ENCODE results near the gene SLC22A23.

SLC22A23 gene

DNA sequence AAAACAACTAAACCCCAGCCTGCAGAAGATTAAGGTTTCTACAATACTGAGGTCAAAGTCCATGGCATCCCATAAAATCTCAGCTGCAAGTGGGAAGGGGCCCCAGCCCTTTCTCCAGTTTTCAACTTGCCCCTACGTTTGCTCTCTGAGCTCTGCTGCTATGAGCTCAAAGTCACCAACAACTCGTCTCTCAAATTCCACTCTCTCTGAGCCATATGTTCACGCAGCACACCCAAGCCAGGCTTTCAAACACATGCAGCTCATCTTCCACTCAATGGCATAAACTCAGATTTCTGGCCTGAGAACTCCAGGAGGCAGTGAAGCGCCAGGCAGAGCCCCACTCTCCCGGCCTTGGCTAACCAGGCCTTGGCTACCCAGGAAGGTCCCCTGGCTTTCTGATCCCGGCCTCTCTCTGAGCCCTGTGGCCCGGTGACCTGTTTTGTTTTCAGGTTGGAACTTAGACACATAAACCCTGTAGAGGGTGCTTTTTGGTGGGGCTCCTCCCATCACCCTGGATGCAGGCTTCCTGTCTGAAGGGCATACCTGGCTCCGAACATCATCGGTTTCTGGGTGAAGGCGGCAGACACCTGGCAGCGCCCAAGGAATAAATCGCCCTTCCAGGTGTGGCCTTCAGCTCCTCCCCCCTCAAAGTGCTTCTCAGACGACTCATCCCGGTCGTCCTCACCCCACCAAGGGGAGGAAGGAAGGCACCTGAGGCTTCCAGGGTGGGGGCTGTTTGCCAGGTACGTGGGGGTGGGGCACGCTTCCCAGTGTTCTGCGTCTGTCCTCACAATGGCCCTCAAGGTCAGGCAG is 12.4 kb downstream of the SLC22A23 start:
- peak; percentile 23 for DNase-seq (ENCODE audit: low spot score)

DNA sequence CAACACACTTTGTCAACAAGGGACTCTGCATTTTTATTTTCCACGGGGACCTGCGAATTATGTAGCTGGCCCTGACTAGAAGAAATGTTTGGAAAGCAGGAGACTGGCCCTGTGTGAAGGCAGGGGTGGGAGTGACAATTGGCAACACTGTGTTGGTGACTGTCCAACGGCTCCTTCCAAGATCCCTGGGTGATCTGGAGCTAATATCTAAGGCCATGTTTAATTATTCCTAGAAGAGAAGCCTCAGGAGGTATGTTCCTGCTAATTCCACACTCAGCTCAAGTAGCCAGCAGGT is 13.7 kb downstream of the SLC22A23 start:
- no peak for DNase-seq (ENCODE audit: low spot score)

DNA sequence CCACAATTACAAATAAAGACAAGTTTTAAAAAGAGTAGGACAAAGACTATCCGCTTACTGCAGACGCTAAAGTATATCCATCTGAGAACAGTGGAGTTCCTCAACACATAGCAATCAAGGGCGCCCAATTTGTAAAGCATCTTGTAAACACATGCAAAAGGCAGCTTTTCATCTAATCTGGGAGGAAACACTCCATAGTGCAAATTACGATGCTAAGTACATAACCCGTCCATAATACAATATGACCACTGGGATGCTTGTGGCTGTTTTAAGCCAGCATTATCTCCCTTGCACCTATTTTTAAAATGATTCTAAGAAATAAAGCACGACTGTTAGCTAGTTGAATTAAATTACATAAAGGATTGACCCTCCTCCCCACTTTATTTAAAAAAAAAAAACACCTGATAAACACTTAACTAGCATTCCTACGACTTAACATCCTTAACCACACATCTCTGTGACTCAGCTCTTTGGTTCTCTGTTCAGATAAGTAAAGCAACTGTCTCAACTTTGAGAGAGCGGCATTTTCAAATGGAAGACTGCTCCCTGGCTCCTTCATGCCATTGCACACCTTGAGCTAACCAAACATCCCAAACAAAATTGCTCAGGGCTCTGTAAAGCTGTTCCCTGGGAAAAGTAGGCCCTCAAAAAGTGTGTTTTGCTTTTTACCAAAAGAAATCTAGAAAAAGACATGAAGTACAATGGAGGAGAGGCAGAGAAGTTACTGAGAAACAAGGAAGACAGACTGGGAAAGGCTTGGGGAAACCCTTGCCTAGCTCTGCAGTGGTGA is 14.2 kb downstream of the SLC22A23 start:
- no peak for DNase-seq (ENCODE audit: low spot score)

DNA sequence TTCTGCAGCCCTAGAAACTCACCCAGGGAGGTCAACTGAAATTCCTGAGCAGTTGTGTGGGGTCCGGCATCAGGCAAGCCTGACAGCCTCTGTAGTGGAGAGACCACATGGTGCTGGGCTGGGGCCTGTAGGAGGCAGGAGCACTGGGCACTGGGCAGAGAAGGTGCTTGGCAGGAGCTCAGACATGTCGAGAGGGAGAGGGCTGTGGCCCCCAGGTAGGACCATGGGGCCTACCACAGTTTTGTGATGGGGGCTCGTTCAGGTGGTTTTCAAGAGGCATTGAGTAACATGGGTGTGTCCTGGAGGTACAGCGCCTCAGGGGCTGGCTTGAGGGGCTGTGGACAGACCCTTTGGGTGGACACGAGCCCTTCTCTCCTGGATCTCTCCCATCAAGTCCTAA is 15.9 kb downstream of the SLC22A23 start:
- DNase-seq (ENCODE audit: low spot score): peak; percentile 56

DNA sequence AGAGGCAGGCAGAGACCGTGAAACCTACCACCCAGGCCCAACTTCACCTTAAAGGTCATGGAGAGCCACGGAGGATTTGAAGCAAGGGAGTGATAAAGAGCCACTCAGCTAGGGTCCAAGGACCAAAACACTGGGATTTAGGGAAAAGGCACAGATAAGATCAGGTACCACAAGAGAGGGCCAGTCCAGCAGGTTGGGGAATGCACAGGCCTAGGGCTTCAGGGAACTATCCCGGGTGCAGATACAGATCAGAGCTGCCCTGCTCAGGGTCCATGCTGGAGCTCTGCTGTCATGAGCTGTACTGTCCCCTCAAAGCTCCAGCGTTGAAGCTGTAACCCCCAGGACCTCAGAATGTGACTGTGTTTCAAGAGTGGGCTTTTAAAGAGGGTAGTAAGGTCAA is 16.9 kb downstream of the SLC22A23 start:
- no peak for DNase-seq (ENCODE audit: low spot score)

DNA sequence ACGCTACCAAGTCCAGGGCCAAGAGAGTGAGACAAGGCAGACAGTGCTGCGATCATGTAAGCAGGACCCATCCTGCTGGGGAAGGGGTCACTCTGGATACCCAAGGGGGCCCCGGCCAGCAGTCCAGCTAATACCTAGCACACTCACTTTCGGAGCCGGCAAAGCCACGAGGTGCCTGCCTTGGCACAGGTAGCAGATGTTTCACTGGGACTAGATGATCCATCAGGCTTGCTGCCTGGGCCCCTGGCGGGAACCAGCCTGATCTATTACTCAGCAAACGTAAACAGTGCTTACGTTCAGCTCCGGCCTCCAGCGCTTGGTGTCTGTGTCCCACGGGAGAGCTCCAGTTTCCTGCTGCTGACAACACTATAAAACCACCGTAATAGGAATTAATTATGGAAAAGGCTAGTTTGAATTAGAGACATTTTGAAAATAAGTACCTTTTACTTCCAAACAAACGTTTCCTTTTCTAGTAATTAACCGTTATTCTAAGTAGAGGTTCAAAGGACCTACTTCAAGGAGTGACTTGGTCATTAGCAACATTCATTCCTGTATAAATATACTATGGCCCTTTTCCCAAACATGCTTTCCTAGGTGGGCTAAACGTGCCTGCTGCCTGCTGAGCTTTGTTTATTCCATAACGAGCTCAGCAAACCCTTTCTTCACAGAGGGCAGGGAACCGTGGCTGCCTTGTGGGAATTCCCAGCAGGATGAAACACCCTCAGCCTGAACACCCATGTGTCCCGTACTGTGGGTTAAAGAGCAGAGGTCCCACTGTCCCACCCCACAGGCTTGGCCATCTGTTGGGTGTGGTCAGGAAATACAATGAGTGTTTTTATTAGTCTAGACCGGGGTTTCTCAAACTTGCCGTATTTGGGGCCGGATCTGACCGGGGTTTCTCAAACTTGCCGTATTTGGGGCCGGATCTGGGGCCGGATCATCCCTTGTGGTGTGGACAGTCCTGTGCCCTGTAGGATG is 18.4 kb downstream of the SLC22A23 start:
- peak; percentile 46 for DNase-seq (ENCODE audit: low spot score)

DNA sequence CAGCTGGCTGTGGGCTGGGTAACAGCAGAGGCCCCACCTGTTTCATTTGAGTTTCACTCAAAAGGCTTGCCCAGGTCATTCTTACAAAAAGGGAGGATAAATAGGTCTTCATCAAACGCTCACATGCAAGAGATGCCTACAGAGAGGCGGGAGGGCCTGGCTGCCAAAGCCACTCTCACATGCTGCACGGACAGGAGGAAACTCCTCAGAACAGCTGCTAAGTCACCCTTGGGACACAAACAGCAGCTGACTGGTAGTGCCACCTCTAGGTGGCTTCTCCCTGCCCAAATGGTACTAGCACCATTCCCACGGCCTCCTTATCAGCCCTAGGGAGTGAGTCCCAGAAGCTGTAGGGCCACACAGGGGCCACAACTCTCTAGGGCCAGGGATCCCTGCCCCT is 23.8 kb downstream of the SLC22A23 start:
- no peak for DNase-seq (ENCODE audit: low spot score)

DNA sequence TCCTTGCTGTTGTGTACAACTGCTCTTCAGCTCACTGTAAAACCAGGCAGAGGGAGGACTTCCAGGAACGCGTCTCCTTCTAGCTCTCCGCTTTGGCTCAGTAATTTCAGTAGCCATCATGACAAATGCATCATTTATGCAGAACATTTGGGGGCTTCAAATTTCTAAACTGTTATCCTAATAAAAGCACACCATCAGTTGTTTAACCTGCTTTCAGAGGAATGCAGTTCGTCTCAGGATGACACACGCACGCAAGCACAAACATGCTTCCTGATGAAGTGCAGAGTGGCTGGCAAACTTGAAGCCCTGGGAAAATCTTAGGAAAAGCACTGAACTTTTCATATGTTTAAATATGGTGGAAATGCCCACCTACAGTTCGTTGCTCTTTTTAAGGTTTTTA is 24.4 kb downstream of the SLC22A23 start:
- DNase-seq (ENCODE audit: low spot score): no peak

DNA sequence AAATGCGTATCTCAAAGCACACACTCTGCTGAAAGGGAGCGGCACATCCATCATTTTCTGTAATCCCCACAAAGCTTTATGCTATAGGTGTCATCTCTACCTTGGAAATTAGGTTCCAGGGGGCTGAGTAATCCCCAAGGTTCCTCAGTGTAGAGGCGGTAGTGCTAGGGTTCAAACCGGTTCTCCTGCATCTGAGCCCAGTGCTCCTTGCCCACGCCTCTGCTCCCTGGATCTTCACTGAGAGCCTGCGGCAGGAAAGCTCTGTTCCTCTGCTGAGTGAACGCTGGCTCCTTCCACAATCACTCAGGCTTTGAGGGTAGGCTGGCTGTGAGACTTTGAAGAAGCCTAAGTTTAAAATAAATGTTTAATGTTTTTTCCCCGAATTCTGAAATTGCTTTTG is 24.9 kb downstream of the SLC22A23 start:
- DNase-seq (ENCODE audit: low spot score): no peak

DNA sequence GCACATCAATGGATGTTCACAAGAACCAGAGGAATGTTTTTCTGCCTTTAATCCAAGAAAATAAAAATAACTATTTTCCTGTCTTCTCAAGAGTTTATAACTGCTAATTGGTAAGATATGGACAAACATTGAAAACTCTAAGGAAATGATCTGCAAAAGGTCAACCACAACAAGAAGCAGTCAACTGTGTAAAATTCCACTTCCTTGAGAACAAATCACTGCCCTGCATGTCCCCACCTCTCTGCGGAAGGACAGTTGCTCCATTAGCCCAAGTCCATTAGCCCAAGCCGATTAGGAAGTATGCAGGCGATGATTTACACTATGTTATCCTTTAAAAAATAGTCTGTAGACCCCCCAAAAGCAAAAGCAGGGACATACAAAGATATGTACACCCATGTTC is 27.6 kb downstream of the SLC22A23 start:
- DNase-seq (ENCODE audit: low spot score): no peak

DNA sequence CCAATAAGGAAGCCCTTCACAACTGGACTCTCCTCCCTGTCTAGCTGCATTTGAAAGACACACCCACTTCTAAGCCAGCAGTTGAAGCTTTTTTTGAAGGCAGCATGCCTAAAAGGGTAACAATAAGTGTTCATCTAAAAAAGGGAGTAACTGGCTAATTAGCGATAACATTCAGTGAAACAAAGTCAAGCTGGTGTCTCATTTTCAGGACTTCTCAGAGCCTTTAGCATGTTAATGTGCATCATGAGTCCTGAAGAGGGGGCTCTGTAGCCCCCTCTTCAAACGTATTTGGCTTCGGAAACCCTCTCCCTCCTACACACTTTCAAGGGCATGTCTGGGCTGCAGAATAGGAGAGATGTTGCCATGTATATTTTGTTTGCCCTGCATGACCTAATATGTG is 28.1 kb downstream of the SLC22A23 start:
- no peak for DNase-seq (ENCODE audit: low spot score)

DNA sequence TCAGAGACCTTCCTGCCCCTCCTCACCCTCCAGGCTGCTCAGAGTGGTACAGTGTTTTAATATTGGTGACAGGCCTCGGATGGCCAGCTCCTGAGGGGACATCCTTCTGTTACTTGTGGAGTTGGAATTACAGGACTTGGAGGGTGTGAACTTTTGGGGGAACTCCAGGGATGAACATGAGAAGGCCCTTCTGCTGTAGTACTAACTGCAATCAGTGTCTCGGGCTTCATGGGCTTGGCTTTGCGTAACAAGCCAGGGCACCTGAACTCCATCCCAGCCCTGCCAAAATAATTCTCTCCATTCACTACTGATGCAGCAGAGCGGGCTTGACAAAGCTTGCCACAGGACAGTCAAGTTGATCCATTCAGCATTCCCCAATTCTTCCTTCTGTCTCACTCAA is 28.6 kb downstream of the SLC22A23 start:
- no peak for DNase-seq (ENCODE audit: low spot score)

DNA sequence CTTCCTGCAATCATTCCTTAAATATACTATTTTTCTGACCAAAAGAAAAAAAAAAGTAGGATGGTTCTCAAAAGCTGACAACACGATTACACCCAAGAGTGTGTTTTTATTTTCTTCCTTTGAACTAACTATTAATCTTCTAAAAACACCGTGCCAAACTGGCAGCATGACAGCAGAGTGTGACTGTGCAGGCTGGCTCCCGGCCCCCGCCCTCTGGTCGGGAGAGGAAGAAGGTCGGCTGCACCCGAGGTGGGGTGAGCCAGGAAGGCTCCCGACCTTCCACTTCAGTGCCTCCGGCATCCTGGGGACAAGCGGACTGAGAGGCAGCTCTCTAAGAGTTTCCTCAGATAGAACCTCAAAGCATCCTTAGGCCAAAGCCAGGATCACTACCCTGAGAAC is 29.2 kb downstream of the SLC22A23 start:
- DNase-seq (ENCODE audit: low spot score): no peak

DNA sequence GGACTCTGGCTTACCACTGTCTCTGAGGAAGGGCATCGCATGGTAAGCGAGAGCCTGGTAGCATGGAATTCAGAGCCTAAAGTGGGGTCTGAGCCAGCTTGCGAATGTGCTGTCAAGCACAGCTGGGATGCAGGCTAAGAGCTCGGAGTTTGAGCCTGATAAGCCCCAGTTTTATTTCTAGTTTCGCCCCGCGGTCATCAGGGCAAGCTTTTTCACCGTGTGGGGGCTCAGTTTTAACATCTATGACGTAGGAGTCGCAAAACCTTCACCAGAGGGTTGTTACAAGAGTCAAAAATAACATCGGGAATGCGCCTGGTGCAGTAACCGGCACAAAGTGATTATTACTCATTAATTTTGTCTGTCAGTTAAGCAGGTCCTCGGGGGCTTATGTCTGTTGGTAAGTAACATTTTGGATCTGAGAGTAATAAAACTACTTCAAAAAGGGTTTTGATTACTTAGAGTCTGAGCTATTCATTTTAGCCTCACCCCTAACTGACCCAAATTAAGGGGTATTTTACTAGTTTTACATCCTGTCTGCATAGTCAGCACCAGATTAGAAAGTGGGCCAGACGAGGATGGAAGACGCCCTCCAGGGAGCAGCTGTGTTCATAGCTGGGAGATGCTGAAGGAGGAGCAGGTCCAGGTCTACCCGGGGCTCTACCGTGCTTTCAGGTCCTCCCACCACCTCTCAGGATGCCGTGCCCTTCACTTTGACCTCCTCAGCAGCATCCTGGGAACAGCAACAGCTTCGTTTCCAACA is 29.7 kb downstream of the SLC22A23 start:
- no peak for DNase-seq (ENCODE audit: low spot score)

DNA sequence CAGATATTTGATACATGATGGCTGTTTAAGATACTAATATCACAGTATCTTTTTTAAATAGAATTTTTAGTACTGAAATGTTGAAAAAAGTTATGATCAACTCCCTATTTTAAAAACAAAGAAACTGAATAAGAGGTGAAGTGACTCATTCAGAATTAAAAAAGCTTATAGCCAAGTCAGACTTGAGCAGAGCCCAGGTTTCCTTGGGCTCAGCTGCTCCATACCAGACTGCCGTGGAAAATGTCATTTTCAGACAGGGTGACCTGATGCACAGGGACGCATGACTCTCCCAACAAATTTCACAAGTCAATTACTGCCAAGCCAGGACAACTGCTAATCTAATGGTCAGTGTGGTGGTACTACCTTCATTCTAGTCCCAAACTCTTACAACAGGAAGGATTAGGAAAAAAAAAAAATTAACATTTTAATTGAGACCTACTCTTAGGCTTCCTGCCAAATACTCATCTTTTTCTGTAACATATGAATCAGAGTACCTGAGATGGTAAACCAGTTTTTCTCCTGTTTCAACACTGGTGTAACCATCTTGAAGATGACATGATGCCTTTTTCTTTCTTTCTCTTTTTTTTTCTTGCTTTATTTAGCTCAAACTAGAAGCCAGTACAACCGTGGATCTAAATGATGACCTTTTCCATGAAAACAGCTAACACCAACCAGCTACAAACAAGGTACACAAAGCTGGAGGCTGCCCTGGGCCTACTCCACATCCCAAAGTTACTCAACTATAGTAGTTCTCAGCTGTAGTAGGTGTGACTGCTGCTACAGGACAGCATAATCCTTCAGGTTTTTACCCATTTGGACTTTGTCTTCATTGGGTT is 30.5 kb downstream of the SLC22A23 start:
- DNase-seq (ENCODE audit: low spot score): no peak

DNA sequence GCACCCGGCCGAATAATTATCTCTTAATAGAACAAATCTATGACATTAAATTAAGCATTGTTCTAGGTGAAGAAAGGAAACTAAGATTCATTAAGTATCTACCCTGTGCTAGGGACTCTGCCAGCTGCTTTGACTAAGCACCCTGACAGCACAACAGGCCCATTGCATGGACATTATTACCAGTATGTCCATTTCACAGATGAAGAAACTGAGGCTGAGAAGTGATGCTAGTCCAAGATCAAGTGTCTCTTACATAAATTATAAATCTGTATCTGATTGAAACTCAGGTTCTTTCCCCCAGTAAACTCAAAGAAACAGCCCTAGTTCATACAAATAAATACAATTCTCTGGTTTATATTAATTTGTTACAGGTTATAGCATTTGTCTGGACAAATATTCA is 31.3 kb downstream of the SLC22A23 start:
- no peak for DNase-seq (ENCODE audit: low spot score)

DNA sequence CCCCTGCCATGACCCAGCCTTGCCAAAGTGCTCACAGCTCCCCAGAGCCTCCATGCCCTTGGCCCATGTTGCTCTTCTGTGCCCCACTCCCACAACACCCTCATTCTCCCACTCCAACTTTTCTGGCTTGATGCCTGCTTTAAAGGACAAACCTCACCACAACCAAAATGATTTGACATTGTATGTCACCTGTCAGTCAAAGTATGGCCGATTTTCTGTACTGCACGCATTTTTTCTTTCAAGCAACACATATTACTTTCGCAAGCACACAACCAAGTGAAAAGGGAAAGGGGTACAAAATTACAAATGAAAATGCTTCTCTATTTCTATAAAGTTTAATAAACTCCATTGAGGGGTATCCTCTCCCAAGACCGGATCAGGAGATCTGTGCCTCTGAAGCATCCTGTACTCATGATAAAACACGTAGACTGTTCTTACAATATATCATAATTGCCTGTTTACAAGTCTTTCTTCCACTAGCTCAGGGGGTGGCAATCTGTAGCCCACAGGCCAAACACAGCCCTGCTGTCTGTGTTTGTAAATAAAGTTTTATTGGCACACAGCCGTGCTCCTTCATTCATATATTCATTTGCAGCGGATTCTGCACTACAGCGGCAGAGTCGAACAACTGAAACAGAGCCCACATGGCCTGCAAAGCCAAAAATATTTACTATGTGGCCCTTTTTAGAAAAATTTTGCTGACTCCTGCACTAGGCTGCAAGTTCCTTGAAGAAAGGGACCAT is 32.5 kb downstream of the SLC22A23 start:
- no peak for DNase-seq (ENCODE audit: low spot score)

DNA sequence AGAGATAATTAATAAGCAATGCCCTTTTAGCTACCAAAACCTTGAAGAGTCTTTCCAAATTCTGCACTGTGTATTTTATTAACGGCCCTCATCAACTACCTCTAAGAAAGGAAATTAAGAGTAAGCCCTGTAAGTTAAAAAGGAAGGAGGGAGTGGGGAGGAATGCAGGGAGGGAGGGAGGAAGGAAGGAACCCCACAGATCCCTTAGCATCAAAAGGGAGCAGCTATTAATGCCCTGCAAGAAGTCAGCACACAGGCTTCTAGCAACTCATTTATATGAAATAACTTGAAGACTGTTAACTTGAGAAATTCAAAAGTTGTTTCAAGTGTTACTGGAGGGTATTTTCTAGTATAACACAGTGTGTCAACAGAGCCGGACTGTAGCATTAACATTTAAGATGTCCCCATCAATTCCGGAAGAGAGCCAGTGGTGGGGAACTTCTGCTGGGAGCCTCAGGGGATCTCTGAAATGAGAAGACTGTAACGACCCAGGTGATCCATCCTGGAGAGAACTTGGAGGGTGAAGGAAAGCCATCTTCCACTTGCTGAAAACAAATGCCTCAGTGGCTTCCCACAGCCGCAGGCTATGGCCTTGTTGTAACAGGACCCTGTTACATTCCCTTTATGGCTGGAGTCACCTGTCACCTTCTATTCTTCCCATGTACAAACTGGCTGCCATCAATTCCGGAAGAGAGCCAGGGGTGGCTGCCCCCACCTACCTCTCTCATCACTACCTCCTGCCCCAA is 33.2 kb downstream of the SLC22A23 start:
- DNase-seq (ENCODE audit: low spot score): no peak

DNA sequence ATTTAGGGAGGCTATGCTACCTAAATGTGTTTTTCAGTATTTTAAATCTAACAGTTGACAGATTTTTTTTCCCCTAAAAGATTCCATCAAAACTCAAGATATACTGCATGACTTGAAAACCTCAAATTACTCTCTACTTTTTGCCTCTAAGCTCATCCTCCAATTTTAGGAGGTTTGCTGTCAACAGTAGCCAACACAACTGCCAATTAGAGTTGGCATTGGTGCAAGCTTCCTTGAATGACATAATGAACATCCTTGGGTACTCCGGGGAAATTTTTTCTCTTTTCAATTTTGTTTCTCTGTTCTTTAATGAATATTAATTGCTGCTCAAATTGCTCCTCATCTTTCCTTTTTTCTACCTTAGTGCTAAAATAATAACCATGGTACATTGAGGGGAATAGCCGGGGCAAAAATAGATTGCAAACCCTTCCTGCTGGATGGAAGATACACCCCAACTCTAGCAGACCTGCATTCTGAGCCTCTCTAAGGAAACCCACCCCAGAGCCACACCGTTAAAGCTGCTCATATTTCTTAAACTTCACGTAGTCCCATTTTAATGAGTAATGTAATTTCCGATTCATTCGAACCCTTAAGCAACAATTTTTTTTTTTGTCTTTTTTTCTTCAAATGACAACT is 34.3 kb downstream of the SLC22A23 start:
- no peak for DNase-seq (ENCODE audit: low spot score)
